ENCODE results near the gene CALHM5. TPM values are rescaled to one million over a fixed set of nuclear protein-coding genes. Genes with fewer than 3 reads are reported as not detected.

The CALHM5 gene
- total RNA-seq, 1 experiment from 2014 or later, result 1.1 TPM

GRCh38 chr6:116545651-116546050 is 34.2 kb downstream of the CALHM5 start, which contains the start of gene TRAPPC3L:
Gene TRAPPC3L (minus strand): TSS chr6:116545684. CDS start chr6:116545514, 170 bp downstream.
- Histone ChIP-seq H3K4me3 (ENCODE audit: low read depth, low read length) (no peak within 1 kb of the TSS), H3K9me3 (no peaks in the 10 kb centered on the region), H3K27me3 (replicated peaks; ENCODE audit: control insufficient read depth, insufficient read depth, low read length) (no peaks in the 10 kb centered on the region), H3K4me1 (no peaks in the 10 kb centered on the region), H3K36me3 (ENCODE audit: control insufficient read depth, insufficient read depth, low read length) (no peaks in the 10 kb centered on the region)
- ChIA-PET POLR2A (no interaction called here), CTCF (interaction anchor here (0.6 kb wide), 1 partner anchor 209 kb away, joined by 3 read pairs; no protein-coding TSS in a partner anchor)
- Mint-ChIP-seq H3K4me3 (ENCODE audit: unreplicated experiment) (no peak within 1 kb of the TSS), H3K27ac (ENCODE audit: unreplicated experiment) (no peak within 1 kb of the TSS), H3K36me3 (ENCODE audit: insufficient read depth, unreplicated experiment) (no peaks in the 10 kb centered on the region), H3K4me1 (ENCODE audit: low read depth, unreplicated experiment) (peaks cover 5% of the 10 kb centered on the region), H3K9me3 (ENCODE audit: unreplicated experiment) (no peaks in the 10 kb centered on the region), H3K27me3 (ENCODE audit: insufficient read depth, unreplicated experiment) (no peaks in the 10 kb centered on the region)
- DNase-seq, result no peak
- no TSS peak for BruUV-seq (replicated peaks)
- intact Hi-C loops (cut with micrococcal nuclease; ENCODE audit: unreplicated experiment), result no loop called here
- TF ChIP-seq, protein P1, sequence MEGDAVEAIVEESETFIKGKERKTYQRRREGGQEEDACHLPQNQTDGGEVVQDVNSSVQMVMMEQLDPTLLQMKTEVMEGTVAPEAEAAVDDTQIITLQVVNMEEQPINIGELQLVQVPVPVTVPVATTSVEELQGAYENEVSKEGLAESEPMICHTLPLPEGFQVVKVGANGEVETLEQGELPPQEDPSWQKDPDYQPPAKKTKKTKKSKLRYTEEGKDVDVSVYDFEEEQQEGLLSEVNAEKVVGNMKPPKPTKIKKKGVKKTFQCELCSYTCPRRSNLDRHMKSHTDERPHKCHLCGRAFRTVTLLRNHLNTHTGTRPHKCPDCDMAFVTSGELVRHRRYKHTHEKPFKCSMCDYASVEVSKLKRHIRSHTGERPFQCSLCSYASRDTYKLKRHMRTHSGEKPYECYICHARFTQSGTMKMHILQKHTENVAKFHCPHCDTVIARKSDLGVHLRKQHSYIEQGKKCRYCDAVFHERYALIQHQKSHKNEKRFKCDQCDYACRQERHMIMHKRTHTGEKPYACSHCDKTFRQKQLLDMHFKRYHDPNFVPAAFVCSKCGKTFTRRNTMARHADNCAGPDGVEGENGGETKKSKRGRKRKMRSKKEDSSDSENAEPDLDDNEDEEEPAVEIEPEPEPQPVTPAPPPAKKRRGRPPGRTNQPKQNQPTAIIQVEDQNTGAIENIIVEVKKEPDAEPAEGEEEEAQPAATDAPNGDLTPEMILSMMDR (IDR thresholded peaks at IDR 0.05; ENCODE audit: insufficient read depth in 1 of 2, low read depth in 1 of 2, low read length in 1 of 2, severe bottlenecking in 1 of 2, unreplicated experiment in 1 of 2), result no peak

GRCh38 chr6:116547358-116547757 is 35.9 kb downstream of the CALHM5 start:
- peaks cover 11% of the 10 kb centered on the region for H3K4me1 Mint-ChIP-seq (ENCODE audit: low read depth, unreplicated experiment)
- TF ChIP-seq, protein P1 (IDR thresholded peaks at IDR 0.05; ENCODE audit: insufficient read depth in 1 of 2, low read depth in 1 of 2, low read length in 1 of 2, severe bottlenecking in 1 of 2, unreplicated experiment in 1 of 2), result no peak
- no peak overlapping the region for H3K4me3 Mint-ChIP-seq (ENCODE audit: unreplicated experiment)
- intact Hi-C loops (cut with micrococcal nuclease; ENCODE audit: unreplicated experiment), result no loop called here
- H3K9me3 ChIP-seq, result no peaks in the 10 kb centered on the region
- no peak overlapping the region for H3K27ac Mint-ChIP-seq (ENCODE audit: unreplicated experiment)
- H3K4me1 ChIP-seq, result no peaks in the 10 kb centered on the region
- no peaks in the 10 kb centered on the region for H3K9me3 Mint-ChIP-seq (ENCODE audit: unreplicated experiment)
- DNase-seq, result no peak
- H3K4me3 ChIP-seq (ENCODE audit: low read depth, low read length), result no peak overlapping the region
- ChIA-PET CTCF (no interaction called here), POLR2A (no interaction called here)
- H3K36me3 ChIP-seq (ENCODE audit: control insufficient read depth, insufficient read depth, low read length), result no peaks in the 10 kb centered on the region
- H3K36me3 Mint-ChIP-seq (ENCODE audit: insufficient read depth, unreplicated experiment), result no peaks in the 10 kb centered on the region
- H3K27me3 Mint-ChIP-seq (ENCODE audit: insufficient read depth, unreplicated experiment), result no peaks in the 10 kb centered on the region
- no TSS peak for BruUV-seq (replicated peaks)
- no peaks in the 10 kb centered on the region for H3K27me3 ChIP-seq (replicated peaks; ENCODE audit: control insufficient read depth, insufficient read depth, low read length)

DNA sequence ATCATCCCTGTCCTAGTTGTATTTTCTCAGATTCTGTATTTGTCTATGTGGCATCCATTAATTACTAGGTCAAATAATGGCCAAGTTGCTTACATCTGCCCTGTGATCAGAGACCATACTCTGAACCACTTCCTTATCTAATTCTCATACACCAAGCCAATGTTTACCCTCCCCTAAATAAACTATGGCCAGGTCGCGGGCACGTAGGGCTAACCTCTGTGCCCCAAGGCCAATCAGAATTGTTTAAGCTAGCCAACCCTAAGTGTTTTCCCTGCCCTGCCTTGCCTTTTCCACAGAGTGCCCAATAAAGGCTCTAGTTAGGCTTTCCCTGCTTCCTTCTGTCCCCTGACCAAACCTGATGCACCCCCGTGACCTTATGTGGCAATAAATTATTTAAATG is 39.4 kb downstream of the CALHM5 start:
- Histone ChIP-seq H3K9me3 (no peaks in the 10 kb centered on the region), H3K27me3 (replicated peaks; ENCODE audit: control insufficient read depth, insufficient read depth, low read length) (no peaks in the 10 kb centered on the region), H3K4me3 (ENCODE audit: low read depth, low read length) (no peak overlapping the region), H3K4me1 (no peaks in the 10 kb centered on the region), H3K36me3 (ENCODE audit: control insufficient read depth, insufficient read depth, low read length) (no peaks in the 10 kb centered on the region)
- Mint-ChIP-seq H3K9me3 (ENCODE audit: unreplicated experiment) (no peaks in the 10 kb centered on the region), H3K27ac (ENCODE audit: unreplicated experiment) (no peak overlapping the region), H3K4me3 (ENCODE audit: unreplicated experiment) (no peak overlapping the region), H3K4me1 (ENCODE audit: low read depth, unreplicated experiment) (peaks cover 11% of the 10 kb centered on the region), H3K27me3 (ENCODE audit: insufficient read depth, unreplicated experiment) (no peaks in the 10 kb centered on the region), H3K36me3 (ENCODE audit: insufficient read depth, unreplicated experiment) (no peaks in the 10 kb centered on the region)
- DNase-seq, result no peak
- intact Hi-C loops (cut with micrococcal nuclease; ENCODE audit: unreplicated experiment), result no loop called here
- CTCF ChIA-PET, result interaction anchor here (0.8 kb wide), 1 partner anchor 39 kb away, joined by 4 read pairs; the partner anchor contains the start of gene CALHM5
- BruUV-seq (replicated peaks), result no TSS peak
- POLR2A ChIA-PET, result no interaction called here
- TF ChIP-seq, protein P1 (IDR thresholded peaks at IDR 0.05; ENCODE audit: insufficient read depth in 1 of 2, low read depth in 1 of 2, low read length in 1 of 2, severe bottlenecking in 1 of 2, unreplicated experiment in 1 of 2), result no peak
